ENCODE measurements around the gene DTYMK. TPM values are rescaled to one million over a fixed set of nuclear protein-coding genes. Genes with fewer than 3 reads are reported as not detected.

Gene DTYMK
- total and polyA plus RNA-seq, 2 of the 4 experiments (the other 2 are of a cell fraction) = 31.7 to 50.1 TPM

GRCh38 chr2:241695651-241696050 is 9.0 kb upstream of the DTYMK start:
- H2AK9ac ChIP-seq (replicated peaks; ENCODE audit: low read depth, low read length, poor library complexity) = no peak overlapping the region
- H3K23ac ChIP-seq (ENCODE audit: low read depth, low read length) = no peak overlapping the region
- CTCF ChIA-PET = no interaction called here
- H3K4me2 ChIP-seq (ENCODE audit: low read depth, low read length) = no peak overlapping the region
- TF ChIP-seq RAD21 (IDR thresholded peaks at IDR 0.05; ENCODE audit: low read length) = no peak
- TF ChIP-seq MXI1 (IDR thresholded peaks at IDR 0.05; ENCODE audit: borderline replicate concordance, low read depth, low read length) = no peak
- TF ChIP-seq NFE2L2 (IDR thresholded peaks at IDR 0.05; ENCODE audit: low read depth, low read length) = no peak
- TF ChIP-seq SMC3 (IDR thresholded peaks at IDR 0.05; ENCODE audit: low read depth, low read length) = no peak
- no peak for TF ChIP-seq MAZ (IDR thresholded peaks at IDR 0.05; ENCODE audit: borderline replicate concordance, low read depth, low read length)
- TF ChIP-seq MAFK (IDR thresholded peaks at IDR 0.05; ENCODE audit: low read depth, low read length) = no peak
- TF ChIP-seq ELK1 (IDR thresholded peaks at IDR 0.05; ENCODE audit: borderline replicate concordance, low read depth, low read length) = no peak
- TF ChIP-seq POLR2A (IDR thresholded peaks at IDR 0.05; ENCODE audit: low read depth, low read length) = no peak
- no peak for TF ChIP-seq RFX5 (IDR thresholded peaks at IDR 0.05; ENCODE audit: low read depth, low read length)
- TF ChIP-seq BHLHE40 (IDR thresholded peaks at IDR 0.05; ENCODE audit: low read depth, low read length) = no peak
- no peak for TF ChIP-seq CTCF (conservative IDR thresholded peaks at IDR 0.05; ENCODE audit: low read depth, low read length)
- TF ChIP-seq RCOR1 (IDR thresholded peaks at IDR 0.05; ENCODE audit: insufficient replicate concordance, low read length) = no peak
- no peak overlapping the region for H2BK20ac ChIP-seq (ENCODE audit: low read depth, low read length)
- no peak overlapping the region for H2BK120ac ChIP-seq (ENCODE audit: low read depth, low read length)
- H4K20me1 ChIP-seq (ENCODE audit: insufficient read depth, low read length) = no peaks in the 10 kb centered on the region
- intact Hi-C loops (cut with micrococcal nuclease) = no loop called here
- no TSS peak for BruUV-seq (replicated peaks)
- no peak overlapping the region for H3K27ac ChIP-seq (ENCODE audit: insufficient read depth, low read length)
- DNase-seq (no peak), ATAC-seq (ENCODE audit: low read depth) (no peak)
- no peak overlapping the region for H3K56ac ChIP-seq (ENCODE audit: extremely low read depth, insufficient read depth, low read length)
- 0 out of 2 replicates have a peak, but pooled peaks cover 2% of the 10 kb centered on the region for H3K4me1 ChIP-seq (ENCODE audit: control insufficient read depth, insufficient read depth, low read length)
- H4K5ac ChIP-seq (ENCODE audit: low read depth, low read length) = no peak overlapping the region
- H3K18ac ChIP-seq (ENCODE audit: low read depth, low read length) = no peak overlapping the region
- H3K27me3 ChIP-seq (ENCODE audit: control insufficient read depth, insufficient read depth, low read length) = no peaks in the 10 kb centered on the region
- no peak overlapping the region for H2BK15ac ChIP-seq (ENCODE audit: low read depth, low read length)
- H3K14ac ChIP-seq (replicated peaks; ENCODE audit: low read depth, low read length) = no peak overlapping the region
- no peak overlapping the region for H2AFZ ChIP-seq (replicated peaks; ENCODE audit: low read length, poor library complexity)
- no peaks in the 10 kb centered on the region for H3K9me3 ChIP-seq (ENCODE audit: control insufficient read depth, insufficient read depth, low read length)
- peaks cover 5% of the 10 kb centered on the region; the same call in 1 of the 2 replicates for H3K9me1 ChIP-seq (ENCODE audit: insufficient read depth, low read length)
- no peak overlapping the region for H2AK5ac ChIP-seq (ENCODE audit: low read depth, low read length)
- no peak overlapping the region for H4K91ac ChIP-seq (ENCODE audit: insufficient read depth, low read depth, low read length)
- WGBS, 2 experiments (ENCODE audit: extremely low coverage in 2 of 2, insufficient read length in 1 of 2) = 100% methylated on average over 2 of the region's 4 CpGs; no CpG with 5 or more reads in 1 of the 2 experiments
- in situ Hi-C loops (cut with MboI; ENCODE audit: low sequenced_read_pairs) = no loop called here
- H2BK5ac ChIP-seq (ENCODE audit: low read depth, low read length, poor library complexity, severe bottlenecking) = no peak overlapping the region
- no peak overlapping the region for H3K4me3 ChIP-seq (ENCODE audit: insufficient read depth, low read depth, low read length)
- H4K8ac ChIP-seq (ENCODE audit: low read depth in 2 of 2, low read length in 2 of 2) = no peak overlapping the region
- H3K9ac ChIP-seq (ENCODE audit: low read depth, low read length) = no peak overlapping the region
- H3K4ac ChIP-seq (ENCODE audit: low read depth, low read length) = no peak overlapping the region
- H3K79me1 ChIP-seq (ENCODE audit: low read depth in 1 of 2, low read length in 2 of 2) = peaks cover 13 to 27% of the 10 kb centered on the region in 2 experiments
- peaks cover 16% of the 10 kb centered on the region for H3K36me3 ChIP-seq (ENCODE audit: control insufficient read depth, insufficient read depth, low read length)
- dilution Hi-C loops (cut with HindIII; ENCODE audit: low sequenced_read_pairs, unreplicated experiment) = no loop called here
- POLR2A ChIA-PET (ENCODE audit: unreplicated experiment) = no interaction called here
